ENCODE measurements around the gene C3orf52. TPM values are rescaled to one million over a fixed set of nuclear protein-coding genes. Genes with fewer than 3 reads are reported as not detected.

C3orf52 gene
- total and polyA plus RNA-seq, 2 donors (not counting 1 experiment from before 2014, with no cell fraction given): 0.18 to 3.9 TPM

GRCh38 chr3:112046599-112046998 lies 39.6 kb upstream of the C3orf52 start:
- Histone ChIP-seq H2AFZ (ENCODE audit: insufficient read depth, low read depth, low read length, poor library complexity, severe bottlenecking) (no peak overlapping the region), H3K4me2 (replicated peaks; ENCODE audit: low read depth, low read length, poor library complexity, severe bottlenecking) (no peak overlapping the region)
- no peak for ATAC-seq (ENCODE audit: low read depth)

DNA sequence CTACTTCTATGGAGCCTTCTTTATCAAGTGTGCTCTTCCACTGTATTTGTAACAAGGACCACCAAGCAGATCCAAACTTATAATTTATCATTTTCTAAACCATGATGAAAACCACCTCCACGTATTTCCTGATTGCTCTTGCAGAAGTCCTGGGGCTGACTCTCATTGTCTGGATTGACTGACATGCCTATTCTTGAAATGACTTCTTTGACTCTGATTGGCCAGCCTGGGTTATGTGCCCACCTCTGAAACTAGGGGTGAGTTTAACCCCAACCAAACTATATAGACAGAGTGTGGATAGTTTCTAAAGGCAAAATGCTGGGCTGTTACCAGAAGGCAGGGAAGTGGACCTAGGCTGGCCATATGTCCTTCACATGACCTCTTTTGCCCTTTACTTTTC lies 38.9 kb upstream of the C3orf52 start:
- H3K4me3 Mint-ChIP-seq: no peak overlapping the region
- Histone ChIP-seq H3K4me3 (ENCODE audit: control extremely low read depth in 1 of 5, extremely low read depth in 1 of 5, insufficient read depth in 1 of 5, low read depth in 2 of 5, low read length in 4 of 5) (no peak overlapping the region), H3K9me3 (ENCODE audit: control extremely low read depth in 1 of 3, control insufficient read depth in 2 of 3, insufficient read depth in 1 of 3, low read length in 2 of 3) (no peaks in the 10 kb centered on the region), H3K79me2 (ENCODE audit: control insufficient read depth, insufficient read depth, low read length) (no peaks in the 10 kb centered on the region), H3K4me1 (ENCODE audit: control insufficient read depth in 2 of 2, insufficient read depth in 2 of 2, low read length in 2 of 2) (peaks cover 5 to 6% of the 10 kb centered on the region in 2 donors), H3K27ac (ENCODE audit: low read length in 2 of 2) (no peak overlapping the region), H3K36me3 (replicated peaks in 1 of 2; ENCODE audit: control extremely low read depth in 1 of 2, control insufficient read depth in 1 of 2, extremely low read depth in 1 of 2, insufficient read depth in 2 of 2, low read length in 1 of 2) (no peaks in the 10 kb centered on the region), H4K20me1 (ENCODE audit: control insufficient read depth, insufficient read depth, low read length, poor library complexity, severe bottlenecking) (no peaks in the 10 kb centered on the region), H3K27me3 (replicated peaks in 1 of 4; ENCODE audit: control extremely low read depth in 1 of 4, control insufficient read depth in 3 of 4, insufficient read depth in 4 of 4, low read length in 3 of 4) (no peaks in the 10 kb centered on the region), H3K9ac (ENCODE audit: low read length) (no peak overlapping the region), H2AFZ (ENCODE audit: insufficient read depth, low read depth, low read length, poor library complexity, severe bottlenecking) (no peak overlapping the region), H3K4me2 (replicated peaks; ENCODE audit: low read depth, low read length, poor library complexity, severe bottlenecking) (no peak overlapping the region)
- WGBS (ENCODE audit: insufficient coverage): no CpG with 5 or more reads among the region's 1 CpG
- no peak overlapping the region for H3K27ac Mint-ChIP-seq
- no peaks in the 10 kb centered on the region for H3K4me1 Mint-ChIP-seq
- no peak for DNase-seq
- POLR2A ChIA-PET: no interaction called here
- ATAC-seq (ENCODE audit: low read depth): no peak
- intact Hi-C loops (cut with micrococcal nuclease): no loop called here
- H3K9me3 Mint-ChIP-seq (ENCODE audit: insufficient read depth): no peaks in the 10 kb centered on the region
- no peak for TF ChIP-seq EZH2 (IDR thresholded peaks at IDR 0.05; ENCODE audit: borderline replicate concordance, insufficient read depth, low read depth, low read length, poor library complexity, severe bottlenecking)
- TF ChIP-seq, protein P1, sequence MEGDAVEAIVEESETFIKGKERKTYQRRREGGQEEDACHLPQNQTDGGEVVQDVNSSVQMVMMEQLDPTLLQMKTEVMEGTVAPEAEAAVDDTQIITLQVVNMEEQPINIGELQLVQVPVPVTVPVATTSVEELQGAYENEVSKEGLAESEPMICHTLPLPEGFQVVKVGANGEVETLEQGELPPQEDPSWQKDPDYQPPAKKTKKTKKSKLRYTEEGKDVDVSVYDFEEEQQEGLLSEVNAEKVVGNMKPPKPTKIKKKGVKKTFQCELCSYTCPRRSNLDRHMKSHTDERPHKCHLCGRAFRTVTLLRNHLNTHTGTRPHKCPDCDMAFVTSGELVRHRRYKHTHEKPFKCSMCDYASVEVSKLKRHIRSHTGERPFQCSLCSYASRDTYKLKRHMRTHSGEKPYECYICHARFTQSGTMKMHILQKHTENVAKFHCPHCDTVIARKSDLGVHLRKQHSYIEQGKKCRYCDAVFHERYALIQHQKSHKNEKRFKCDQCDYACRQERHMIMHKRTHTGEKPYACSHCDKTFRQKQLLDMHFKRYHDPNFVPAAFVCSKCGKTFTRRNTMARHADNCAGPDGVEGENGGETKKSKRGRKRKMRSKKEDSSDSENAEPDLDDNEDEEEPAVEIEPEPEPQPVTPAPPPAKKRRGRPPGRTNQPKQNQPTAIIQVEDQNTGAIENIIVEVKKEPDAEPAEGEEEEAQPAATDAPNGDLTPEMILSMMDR (IDR thresholded peaks at IDR 0.05): no peak
- CTCF ChIA-PET: no interaction called here
- peaks cover 23% of the 10 kb centered on the region for H3K27me3 Mint-ChIP-seq

More at GRCh38 chr3:112046599-112046998, 39.6 kb upstream of the C3orf52 start:
- no peaks in the 10 kb centered on the region for H3K79me2 ChIP-seq (ENCODE audit: control insufficient read depth, insufficient read depth, low read length)
- Mint-ChIP-seq H3K9me3 (ENCODE audit: insufficient read depth) (no peaks in the 10 kb centered on the region), H3K27me3 (peaks cover 18% of the 10 kb centered on the region), H3K27ac (no peak overlapping the region), H3K4me1 (no peaks in the 10 kb centered on the region), H3K4me3 (no peak overlapping the region)
- TF ChIP-seq EZH2 (IDR thresholded peaks at IDR 0.05; ENCODE audit: borderline replicate concordance, insufficient read depth, low read depth, low read length, poor library complexity, severe bottlenecking): no peak
- TF ChIP-seq, protein P1 (IDR thresholded peaks at IDR 0.05): no peak
- H3K9me3 ChIP-seq (ENCODE audit: control extremely low read depth in 1 of 3, control insufficient read depth in 2 of 3, insufficient read depth in 1 of 3, low read length in 2 of 3): no peaks in the 10 kb centered on the region
- peaks cover 5 to 6% of the 10 kb centered on the region in 2 donors for H3K4me1 ChIP-seq (ENCODE audit: control insufficient read depth in 2 of 2, insufficient read depth in 2 of 2, low read length in 2 of 2)
- no peak overlapping the region for H3K9ac ChIP-seq (ENCODE audit: low read length)
- WGBS (ENCODE audit: insufficient coverage): no CpG with 5 or more reads among the region's 4 CpGs
- H3K4me3 ChIP-seq (ENCODE audit: control extremely low read depth in 1 of 5, extremely low read depth in 1 of 5, insufficient read depth in 1 of 5, low read depth in 2 of 5, low read length in 4 of 5): no peak overlapping the region
- H3K27me3 ChIP-seq (replicated peaks in 1 of 4; ENCODE audit: control extremely low read depth in 1 of 4, control insufficient read depth in 3 of 4, insufficient read depth in 4 of 4, low read length in 3 of 4): no peaks in the 10 kb centered on the region
- ChIA-PET POLR2A (no interaction called here), CTCF (interaction anchor here (0.9 to 1.5 kb wide), 2 partner anchors 8 to 33 kb away, joined by 3 read pairs; no protein-coding TSS in a partner anchor)
- H4K20me1 ChIP-seq (ENCODE audit: control insufficient read depth, insufficient read depth, low read length, poor library complexity, severe bottlenecking): no peaks in the 10 kb centered on the region
- DNase-seq: no peak
- H3K27ac ChIP-seq (ENCODE audit: low read length in 2 of 2): no peak overlapping the region
- H3K36me3 ChIP-seq (replicated peaks in 1 of 2; ENCODE audit: control extremely low read depth in 1 of 2, control insufficient read depth in 1 of 2, extremely low read depth in 1 of 2, insufficient read depth in 2 of 2, low read length in 1 of 2): no peaks in the 10 kb centered on the region
- intact Hi-C loops (cut with micrococcal nuclease): no loop called here

Measured in B cell (primary cell).